GM12875 (cell line): ENCODE measurements around the gene DPP10.

ENCODE experiments used
- H3K4me3 ChIP-seq: one replicate; pipeline ENCODE4 v1.5.1; 2011; ENCODE audit warnings: low read depth, low read length, control low read depth
- CTCF ChIP-seq: IDR thresholded peaks from 2 replicates; pipeline ENCODE4 v1.5.1; 2011; ENCODE audit warnings: low read depth, mild to moderate bottlenecking, control low read depth, inconsistent platforms, low read length, moderate library complexity, borderline replicate concordance; ENCODE audit not compliant: insufficient read depth

DPP10 gene

GRCh38 chr2:114628481-114628880, 186.0 kb downstream of the DPP10 start:
- no peak overlapping the region for H3K4me3 ChIP-seq
- no peak for TF ChIP-seq CTCF

DNA sequence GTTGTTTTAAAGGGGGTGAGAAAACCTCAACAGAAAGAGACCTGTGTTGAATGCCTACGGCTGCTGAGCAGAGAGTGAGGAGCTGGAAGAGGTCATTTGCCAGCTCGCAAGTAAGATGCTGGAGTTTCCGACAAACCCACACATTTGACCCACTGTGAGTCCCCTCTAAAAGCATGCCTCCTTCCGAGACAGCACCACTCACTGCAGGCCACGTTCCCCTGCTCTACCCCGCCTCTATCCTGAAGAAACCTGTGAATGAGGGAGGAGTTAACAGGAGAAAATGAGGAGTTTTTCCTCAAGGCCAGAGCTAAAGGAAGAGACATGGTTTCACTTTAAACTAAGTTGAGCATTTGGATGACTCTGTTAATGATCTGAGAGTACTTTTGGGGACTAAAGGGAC, 188.7 kb downstream of the DPP10 start:
- TF ChIP-seq CTCF = no peak

GRCh38 chr2:114642166-114642770, 199.8 kb downstream of the DPP10 start:
- no peak overlapping the region for H3K4me3 ChIP-seq
- TF ChIP-seq CTCF = no peak

More for the DNA sequence above, 188.7 kb downstream of the DPP10 start:
- H3K4me3 ChIP-seq = no peak overlapping the region

- no peak for TF ChIP-seq CTCF
- H3K4me3 ChIP-seq = no peak overlapping the region
Measured at GRCh38 chr2:114642988-114643553, 200.6 kb downstream of the DPP10 start.

GRCh38 chr2:114651933-114652332, 209.5 kb downstream of the DPP10 start:
- H3K4me3 ChIP-seq = no peak overlapping the region
- TF ChIP-seq CTCF = no peak

- H3K4me3 ChIP-seq = no peak overlapping the region
- TF ChIP-seq CTCF = no peak
Measured at GRCh38 chr2:114659880-114660279, 217.4 kb downstream of the DPP10 start.
